DMS 273 treated with DMSO at 0.1 percent for 48 hours (cell line): Measurements from ENCODE around the gene PAM16.
A peak's percentile ranks its signal among the peaks of the same experiment; 100 is the strongest.

Experiments used
- DNase-seq: peaks from one replicate; lab custom pipeline; 2025; lab: John Stamatoyannopoulos, UW

PAM16 gene

DNA sequence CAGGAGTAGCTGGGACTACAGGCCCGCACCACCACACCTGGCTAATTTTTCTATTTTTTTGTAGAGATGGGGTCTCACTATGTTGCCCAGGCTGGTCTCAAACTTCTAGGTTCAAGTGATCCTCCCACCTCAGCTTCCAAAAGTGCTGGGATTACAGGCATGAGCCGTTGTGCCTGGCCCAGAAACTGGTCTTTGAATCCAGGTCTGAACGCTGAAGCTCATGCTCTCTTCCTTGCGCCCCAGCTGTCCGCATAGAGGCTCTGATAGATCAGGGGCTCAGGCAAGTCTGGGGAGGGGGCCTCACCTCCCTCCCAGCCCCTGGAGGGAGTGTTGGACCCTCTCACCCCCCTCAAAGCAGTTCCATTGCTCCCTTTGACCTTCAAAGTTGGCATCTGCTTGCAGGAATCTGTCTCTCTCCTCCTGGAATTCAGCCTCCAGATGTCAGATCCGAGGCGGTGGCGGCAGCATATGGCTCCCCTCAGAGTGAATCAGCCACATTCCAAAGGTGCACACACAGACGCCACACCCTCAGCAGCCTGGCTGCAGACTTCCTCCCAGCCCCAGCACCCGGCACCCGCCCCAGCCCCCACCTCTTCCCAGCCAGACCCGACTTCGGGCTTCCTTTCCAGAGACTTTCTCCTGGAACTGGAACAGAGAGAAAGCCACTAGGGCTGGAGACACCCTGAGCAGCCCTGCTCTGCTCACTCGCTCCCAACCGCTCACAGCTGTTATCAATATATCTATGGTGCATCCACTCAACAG lies 52.2 kb downstream of the PAM16 start:
- DNase-seq = peak; percentile 84

- no peak for DNase-seq
These were observed 53.6 kb downstream of the PAM16 start for GRCh38 chr16:4297480-4297879.

DNA sequence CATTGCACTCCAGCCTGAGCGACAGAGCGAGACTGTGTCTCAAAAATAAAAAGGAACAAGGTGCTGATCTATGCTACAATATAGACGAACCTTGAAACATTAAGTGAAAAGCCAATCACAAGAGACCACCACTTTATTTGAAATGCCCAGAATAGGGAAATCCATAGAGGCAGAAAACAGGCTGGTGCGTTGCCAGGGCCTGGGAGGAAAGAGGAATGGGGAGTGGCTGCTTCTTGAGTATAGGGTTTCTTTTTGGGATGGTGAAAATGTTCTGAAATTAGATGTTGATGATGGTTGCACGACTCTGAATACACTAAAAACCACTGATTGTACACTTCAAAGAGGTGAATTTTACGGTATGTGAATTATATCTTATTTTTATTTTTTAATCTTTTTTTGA lies 55.5 kb downstream of the PAM16 start:
- no peak for DNase-seq

- peak; percentile 67 for DNase-seq
These were observed 57.2 kb downstream of the PAM16 start for GRCh38 chr16:4293822-4294457.

GRCh38 chr16:4293181-4293716 lies 57.9 kb downstream of the PAM16 start:
- no peak for DNase-seq

DNA sequence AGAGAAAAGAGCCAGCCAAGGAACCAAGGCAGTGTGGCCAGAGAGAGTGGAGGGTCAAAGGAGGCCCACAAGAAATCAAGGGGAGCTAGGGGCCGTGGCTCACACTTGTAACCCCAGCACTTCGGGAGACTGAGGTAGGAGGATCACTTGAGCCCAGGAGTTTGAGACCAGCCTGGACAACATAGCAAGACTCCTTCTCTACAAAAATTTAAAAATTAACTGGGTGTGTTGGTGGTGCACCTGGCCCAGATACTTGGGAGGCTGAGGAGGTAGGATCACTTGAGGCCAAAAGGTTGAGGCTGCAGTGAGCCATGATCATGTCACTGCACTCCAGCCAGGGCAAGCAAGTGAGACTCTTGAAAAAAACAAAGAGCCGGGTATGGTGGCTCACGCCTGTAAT lies 59.4 kb downstream of the PAM16 start:
- no peak for DNase-seq
